ENCODE results near the gene RNF31.

Gene RNF31

DNA sequence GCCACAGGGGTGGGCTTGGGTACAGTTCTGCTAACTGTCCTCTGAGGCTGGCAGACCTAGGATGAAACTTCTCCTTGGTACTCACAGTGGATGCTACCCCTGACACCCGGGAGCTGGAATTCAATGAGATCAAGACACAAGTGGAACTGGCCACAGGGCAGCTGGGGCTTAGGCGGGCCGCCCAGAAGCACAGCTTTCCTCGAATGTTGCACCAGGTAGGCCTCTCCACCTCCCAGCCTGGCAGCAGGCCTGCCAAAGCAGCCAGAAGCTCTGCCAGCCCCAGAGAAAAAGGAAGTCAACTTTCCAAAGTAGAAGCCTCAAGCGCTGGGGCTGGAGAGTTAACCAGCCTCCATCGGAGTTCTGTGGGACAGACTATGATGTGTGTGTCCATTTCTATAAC lies 30.1 kb upstream of the RNF31 start:
- no peak for DNase-seq

- no peak for DNase-seq
These were observed 27.6 kb upstream of the RNF31 start for GRCh38 chr14:24119691-24120090.

DNA sequence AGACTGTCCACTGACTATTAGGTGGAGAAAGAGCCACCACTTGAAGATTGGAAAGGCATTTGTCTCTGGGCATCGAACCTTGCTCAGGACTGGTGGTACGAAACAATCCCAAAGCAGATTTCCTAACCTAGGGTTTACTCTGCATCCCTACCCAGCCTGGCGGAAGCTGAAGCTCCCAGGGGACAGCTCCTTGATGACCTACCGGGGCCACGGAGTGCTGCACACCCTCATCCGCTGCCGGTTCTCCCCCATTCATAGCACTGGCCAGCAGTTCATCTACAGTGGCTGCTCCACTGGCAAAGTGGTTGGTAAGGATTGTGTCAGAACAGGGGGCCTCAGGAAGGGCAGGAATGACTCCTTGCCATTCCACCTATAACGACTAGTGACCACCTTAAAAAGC lies 26.1 kb upstream of the RNF31 start:
- no peak for DNase-seq

- no peak for DNase-seq
These were observed 24.9 kb upstream of the RNF31 start for GRCh38 chr14:24122416-24122815.

DNA sequence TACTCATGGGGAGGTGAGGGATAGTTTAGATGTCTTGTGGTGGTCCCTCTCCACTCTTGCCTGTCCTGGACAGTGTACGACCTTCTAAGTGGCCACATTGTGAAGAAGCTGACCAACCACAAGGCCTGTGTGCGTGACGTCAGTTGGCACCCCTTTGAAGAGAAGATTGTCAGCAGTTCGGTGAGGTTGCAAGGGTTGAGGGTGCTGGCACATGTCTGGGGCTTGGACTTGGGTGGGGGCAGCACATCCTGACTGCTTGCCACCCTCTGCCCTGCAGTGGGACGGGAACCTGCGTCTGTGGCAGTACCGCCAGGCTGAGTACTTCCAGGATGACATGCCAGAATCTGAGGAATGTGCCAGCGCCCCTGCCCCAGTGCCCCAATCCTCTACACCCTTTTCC lies 24.4 kb upstream of the RNF31 start:
- no peak for DNase-seq

DNA sequence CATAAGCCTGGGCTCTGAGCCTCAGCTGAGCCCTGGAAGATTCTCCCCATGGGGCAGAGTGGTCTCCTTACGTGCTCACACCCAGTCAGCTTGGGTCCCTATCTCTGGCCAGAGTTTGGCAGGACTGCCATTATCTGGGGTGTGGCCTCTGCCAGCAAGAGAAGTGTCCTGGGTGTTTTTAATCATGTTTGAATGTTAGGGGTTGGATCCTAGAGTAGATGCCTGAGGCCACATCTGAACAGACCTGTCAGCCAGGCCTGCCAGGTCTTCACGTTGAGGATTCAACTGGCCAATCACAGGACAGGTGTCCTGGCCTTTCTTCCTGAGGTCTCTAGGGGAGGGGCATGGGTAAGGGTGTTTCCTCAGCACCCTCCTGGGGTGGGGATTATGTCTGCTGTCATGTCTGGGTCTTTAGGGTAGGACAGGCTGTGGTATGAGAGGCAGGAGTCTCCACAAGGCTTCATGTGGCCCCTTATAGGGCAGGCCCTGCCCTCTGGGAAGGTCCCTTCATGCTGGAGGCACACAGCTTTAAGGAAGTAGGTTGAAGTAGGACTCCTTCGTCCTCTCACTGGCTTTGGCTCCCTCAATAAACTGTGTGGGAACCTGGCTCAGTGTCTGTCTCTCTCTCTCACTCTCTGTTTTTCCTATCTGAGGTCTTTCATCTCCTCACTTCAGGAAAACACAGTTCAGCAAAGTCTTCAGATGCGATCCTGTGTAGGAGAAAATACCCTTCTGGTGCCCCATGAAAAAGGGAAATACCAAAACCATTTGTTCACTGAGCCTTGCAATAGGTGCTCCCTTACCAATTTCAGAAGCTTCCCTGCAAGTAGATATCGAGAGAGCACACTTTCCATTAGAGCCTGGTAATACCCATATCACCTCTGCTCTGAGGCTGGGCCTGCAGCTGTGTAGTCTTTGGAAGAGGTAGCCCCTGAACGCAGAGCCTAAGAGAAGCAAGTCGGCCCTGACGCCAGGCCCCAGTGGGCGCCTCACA lies 23.6 kb upstream of the RNF31 start:
- DNase-seq: no peak

DNA sequence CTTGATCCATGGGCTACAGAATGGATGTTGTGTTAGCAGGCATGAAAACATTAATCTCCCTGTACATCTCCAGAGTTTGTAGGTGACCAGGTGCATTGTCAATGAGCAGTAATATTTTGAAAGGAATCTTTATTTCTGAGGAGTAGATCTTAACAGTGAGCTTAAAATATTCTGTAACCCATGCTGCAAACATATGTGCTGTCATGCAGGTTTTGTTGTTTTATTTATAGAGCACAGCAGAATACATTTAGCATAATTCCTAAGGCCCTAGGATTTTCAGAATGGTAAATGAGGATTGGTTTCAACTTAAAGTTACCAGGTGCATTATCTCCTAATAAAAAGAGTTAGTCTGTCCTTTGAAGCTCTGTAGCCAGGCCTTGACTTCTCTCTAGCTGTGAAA lies 20.4 kb upstream of the RNF31 start:
- DNase-seq: no peak

- no peak for DNase-seq
These were observed 19.6 kb upstream of the RNF31 start for GRCh38 chr14:24127673-24128072.

DNA sequence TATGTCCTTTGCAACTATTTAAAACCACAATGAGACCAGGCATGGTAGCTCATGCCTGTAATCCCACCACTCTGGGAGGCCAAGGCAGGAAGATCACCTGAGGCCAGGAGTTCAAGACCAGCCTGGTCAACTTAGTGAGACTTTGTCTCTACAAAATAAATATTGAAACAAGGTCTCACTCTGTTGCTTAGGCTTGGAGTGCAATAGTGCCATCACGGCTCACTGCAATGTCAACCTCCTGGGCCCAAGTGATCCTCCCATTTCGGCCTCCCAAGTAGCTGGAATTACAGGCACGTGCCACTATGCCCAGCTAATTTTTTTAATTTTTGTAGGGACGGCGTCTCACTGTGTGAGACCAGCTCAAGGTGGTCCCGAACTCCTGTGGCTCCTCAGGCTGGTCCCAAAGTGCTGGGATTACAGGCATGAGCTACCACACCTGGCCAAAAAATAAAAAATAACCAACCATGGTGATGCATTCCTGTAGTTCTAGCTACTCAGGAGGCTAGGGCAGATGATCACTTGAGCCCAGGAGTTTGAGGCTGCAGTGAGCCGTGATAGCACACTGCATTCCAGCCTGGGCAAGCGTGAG lies 17.8 kb upstream of the RNF31 start:
- DNase-seq: no peak

DNA sequence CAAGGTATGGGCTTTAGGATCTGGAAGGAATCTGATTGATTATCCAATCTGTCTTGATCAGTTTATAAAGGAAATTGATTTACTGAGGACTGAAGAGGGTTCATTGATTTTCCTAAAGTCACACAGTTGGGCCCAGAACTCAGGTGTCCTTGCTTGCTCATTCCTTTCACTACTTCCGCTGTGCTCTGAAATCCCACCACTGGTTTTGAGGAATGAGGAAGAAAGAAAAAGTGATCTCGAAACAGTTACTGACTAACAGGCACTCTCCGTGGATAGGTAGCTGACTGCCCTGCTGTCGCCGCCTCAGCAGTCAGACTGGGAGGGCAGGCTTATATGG lies 16.9 kb upstream of the RNF31 start, which contains the start of gene FITM1:
FITM1 (plus strand) TSS at position 280 of the 337 bp plus-strand sequence. CDS start 905 bp downstream, outside the sequence.
- DNase-seq: no peak

GRCh38 chr14:24130717-24131548 lies 16.4 kb upstream of the RNF31 start:
- no peak for DNase-seq

GRCh38 chr14:24131549-24131966 lies 15.7 kb upstream of the RNF31 start:
- DNase-seq: no peak

DNA sequence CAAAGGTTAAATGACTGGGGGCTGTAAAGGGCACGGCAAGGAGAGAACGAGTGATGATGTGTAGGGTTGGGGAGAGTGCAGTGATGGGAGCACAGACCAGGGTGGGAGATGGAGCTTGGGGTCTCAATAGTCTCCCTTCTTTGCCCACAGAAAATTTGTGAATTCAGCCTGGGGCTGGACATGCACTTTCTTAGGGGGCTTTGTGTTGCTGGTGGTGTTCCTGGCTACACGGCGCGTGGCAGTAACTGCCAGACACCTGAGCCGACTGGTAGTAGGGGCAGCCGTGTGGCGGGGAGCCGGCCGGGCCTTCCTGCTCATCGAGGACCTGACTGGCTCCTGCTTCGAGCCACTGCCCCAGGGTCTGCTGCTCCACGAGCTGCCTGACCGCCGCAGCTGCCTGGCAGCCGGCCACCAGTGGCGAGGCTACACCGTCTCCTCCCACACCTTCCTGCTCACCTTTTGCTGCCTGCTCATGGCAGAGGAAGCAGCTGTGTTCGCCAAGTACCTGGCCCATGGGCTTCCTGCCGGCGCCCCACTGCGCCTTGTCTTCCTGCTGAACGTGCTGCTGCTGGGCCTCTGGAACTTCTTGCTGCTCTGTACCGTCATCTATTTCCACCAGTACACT lies 15.1 kb upstream of the RNF31 start:
- DNase-seq: no peak

DNA sequence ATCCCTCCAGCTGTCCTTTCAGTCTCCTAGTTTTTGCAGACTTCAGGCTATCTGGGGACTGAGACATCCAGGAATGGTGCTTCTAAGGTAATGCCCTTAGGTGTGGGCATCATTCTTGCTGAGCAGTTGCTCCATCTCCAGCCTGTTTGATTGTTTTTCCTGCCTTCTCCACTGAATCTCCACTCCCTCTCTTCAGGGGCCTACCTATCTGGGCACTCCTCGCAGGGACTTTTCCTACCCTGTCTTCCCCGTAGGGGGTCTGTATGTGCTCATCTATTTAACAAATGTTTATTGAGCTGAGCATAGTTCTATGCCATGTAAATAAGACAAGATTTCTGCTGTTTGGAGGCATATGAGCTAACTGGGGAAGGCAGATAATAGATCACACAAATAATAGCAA lies 14.3 kb upstream of the RNF31 start:
- DNase-seq: no peak

DNA sequence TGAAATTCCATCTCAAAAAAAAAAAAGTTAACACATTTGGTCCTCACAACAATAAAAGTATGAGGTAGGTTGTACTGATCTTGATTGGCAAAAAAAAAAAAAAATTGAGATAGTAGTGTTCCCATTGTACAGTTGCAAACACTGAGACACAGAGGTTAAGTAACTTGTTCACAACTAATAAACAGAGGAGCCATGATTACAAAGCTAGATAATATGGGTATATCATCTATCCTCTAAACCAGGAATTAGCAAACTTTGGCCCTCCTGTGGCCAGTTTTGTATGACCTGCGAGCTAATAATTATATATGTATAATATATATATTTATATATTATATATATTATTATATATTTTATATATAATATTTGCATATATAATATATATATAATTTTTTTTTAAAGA lies 13.6 kb upstream of the RNF31 start:
- DNase-seq: no peak

GRCh38 chr14:24135584-24135833 lies 11.8 kb upstream of the RNF31 start:
- no peak for DNase-seq

DNA sequence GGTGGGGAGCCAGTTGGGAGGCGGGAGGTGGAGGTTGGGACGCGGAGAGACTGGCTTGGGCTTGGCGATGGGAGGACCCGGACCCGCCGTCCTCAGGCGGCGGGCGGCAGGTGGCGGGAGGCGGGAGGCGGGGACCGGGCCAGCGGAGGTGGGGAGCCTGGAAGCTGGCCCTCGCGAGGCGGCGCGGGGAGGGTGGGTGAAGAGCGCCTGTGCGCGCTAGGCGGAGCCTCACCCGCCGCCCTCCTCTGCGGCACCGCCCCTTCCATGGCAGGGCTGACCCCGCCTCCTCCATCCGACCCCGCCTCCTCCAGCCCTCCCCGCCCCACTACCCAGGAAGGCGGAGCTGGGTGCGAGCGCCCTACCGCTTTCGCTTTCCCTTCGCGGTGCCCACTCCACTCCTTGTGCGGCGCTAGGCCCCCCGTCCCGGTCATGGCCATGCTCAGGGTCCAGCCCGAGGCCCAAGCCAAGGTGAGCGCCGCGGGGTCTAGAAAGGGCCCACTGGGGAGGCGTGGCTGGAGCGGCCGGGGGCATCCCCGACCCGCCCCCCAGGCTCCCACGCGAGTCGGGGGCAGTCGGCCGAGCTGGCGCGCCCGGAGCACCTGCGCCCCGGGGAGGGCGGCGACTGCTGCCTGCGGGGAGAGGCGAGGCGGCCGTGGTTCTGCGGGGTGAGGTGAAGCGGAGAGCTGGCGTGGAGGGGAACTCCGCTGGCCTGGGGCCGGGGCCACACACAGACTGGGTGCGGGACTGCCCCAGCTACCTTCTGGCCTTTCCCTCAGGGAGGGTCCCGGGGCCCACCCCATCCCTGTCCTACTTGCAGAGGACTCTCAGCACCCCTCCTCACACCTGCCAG lies 11.2 kb upstream of the RNF31 start, which contains the start of gene PSME1:
PSME1 (plus strand) TSS at position 361 of the 850 bp plus-strand sequence; CDS start at position 430, 69 bp downstream.
- peak; percentile 84 for DNase-seq

DNA sequence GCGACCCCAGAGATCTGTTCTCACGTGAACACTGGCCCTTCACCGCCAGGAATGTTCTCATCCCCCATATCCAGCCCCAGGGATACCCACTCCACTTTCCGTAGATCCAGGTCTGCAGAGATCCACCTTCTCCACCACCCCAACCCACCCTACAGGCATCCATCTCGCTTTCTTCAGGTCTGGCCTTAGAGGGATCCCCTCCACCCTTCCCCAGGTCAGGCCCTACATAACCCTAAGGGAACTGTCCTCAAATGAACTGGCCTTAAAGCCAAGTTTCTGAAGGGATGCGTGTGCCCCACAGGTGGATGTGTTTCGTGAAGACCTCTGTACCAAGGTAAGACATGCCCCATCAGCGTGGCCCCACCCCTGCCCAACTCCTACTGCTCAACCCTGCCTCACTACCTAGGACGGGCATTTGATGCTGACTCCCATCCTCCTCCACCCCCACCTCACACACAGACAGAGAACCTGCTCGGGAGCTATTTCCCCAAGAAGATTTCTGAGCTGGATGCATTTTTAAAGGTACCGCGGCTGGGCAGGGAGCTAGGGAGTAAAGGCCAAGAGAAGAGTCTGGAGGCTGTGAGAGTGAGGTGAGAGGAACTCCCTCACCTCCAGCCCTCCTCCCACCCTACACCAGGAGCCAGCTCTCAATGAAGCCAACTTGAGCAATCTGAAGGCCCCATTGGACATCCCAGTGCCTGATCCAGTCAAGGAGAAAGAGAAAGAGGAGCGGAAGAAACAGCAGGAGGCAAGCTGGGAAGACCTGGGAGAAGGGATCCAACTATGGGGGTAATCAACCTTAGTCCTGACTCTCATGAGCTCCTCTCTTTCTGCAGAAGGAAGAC lies 10.4 kb upstream of the RNF31 start:
- DNase-seq: no peak

DNA sequence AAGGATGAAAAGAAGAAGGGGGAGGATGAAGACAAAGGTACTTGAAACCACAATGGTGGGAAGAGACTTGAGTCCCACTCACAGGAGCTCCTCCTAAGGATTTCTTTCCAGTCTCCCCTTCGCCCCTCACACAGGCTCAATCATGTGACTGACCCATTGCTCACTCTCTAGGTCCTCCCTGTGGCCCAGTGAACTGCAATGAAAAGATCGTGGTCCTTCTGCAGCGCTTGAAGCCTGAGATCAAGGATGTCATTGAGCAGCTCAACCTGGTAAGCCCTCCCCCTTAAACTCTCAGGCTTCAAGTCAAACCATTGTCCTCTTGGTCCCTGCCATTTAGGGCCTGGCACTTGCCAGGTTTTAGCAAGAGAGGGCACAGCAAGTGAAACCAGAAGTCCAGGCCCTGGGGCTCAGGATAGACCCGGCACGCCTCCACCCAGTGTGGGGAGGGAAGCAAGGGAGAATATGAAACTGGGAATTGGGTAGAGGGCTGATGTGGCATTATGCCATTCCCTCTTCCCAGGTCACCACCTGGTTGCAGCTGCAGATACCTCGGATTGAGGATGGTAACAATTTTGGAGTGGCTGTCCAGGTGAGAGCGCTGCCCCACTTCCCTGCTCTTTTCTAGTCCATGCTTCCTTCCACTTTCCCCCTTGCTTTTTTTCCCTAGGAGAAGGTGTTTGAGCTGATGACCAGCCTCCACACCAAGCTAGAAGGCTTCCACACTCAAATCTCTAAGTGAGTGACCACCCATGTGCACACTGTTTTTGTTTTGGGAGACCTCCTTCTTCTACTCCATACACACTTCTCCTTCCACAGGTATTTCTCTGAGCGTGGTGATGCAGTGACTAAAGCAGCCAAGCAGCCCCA lies 9.5 kb upstream of the RNF31 start:
- DNase-seq: no peak

Data from HCEC 1CT (cell line).